Peyer's patch (tissue), 4 donors: Measurements from ENCODE around the gene GPR31.

ENCODE experiments used
- CTCF ChIP-seq, 6 experiments: fragments of 450-650 bp in 4 of 6; fragments of 200-600 bp in 2 of 6; sonication (generic) in 1 of 6; IDR thresholded peaks; one replicate each; pipeline ENCODE4 v1.5.1; 2017 to 2019; ENCODE audit warnings: antibody characterized with exemption in 6 of 6, mild to moderate bottlenecking in 3 of 6, moderate library complexity in 1 of 6
- POLR2A ChIP-seq, 2 donors: fragments of 450-650 bp; IDR thresholded peaks; one replicate each; pipeline ENCODE4 v1.5.1; 2017; ENCODE audit warnings: antibody characterized with exemption in 2 of 2, mild to moderate bottlenecking in 2 of 2, moderate library complexity in 2 of 2

- no peak for TF ChIP-seq CTCF (IDR thresholded peaks at IDR 0.05)
- no peak for TF ChIP-seq POLR2A (IDR thresholded peaks at IDR 0.05)
These were observed 9.8 kb downstream of the GPR31 start for GRCh38 chr6:167148021-167148420.
